Endothelial cell of umbilical vein (primary cell): ENCODE data around the gene NKX6-2. TPM values are rescaled to one million over a fixed set of nuclear protein-coding genes. Genes with fewer than 3 reads are reported as not detected.

Experiments
- BruUV-seq: library from RNA; stranded (reverse); fragments of 400-500 nt; replicated peaks from 2 replicates; lab custom pipeline; 2021; lab: Mats Ljungman, UMichigan
- CTCF ChIA-PET: fragments of 300-600, 350-600 bp; sonication (Branson Sonifier 250); formaldehyde crosslinking; loops from one replicate; lab custom pipeline; 2021; ENCODE audit warnings: antibody characterized with exemption, inconsistent platforms; lab: Charles Lee
- POLR2A ChIA-PET: fragments of 300-600, 350-600 bp; sonication (Branson Sonifier 250); formaldehyde crosslinking; loops from one replicate; lab custom pipeline; 2021; ENCODE audit warnings: antibody characterized with exemption, inconsistent platforms; lab: Charles Lee
- DNase-seq: peaks from one replicate; pipeline ENCODE4 v3.0.0-alpha.2; 2011; ENCODE audit warnings: low read depth, low spot score
- FAIRE-seq: peaks from 2 replicates; lab custom pipeline; 2011; peaks lifted over from hg19 to GRCh38; lab: Jason Lieb, UNC
- H2AFZ ChIP-seq: 2 replicates; pipeline ENCODE4 v1.6.0; 2012; ENCODE audit warnings: low read depth, low read length, control low read depth, inconsistent platforms
- H3K27ac ChIP-seq: 2 replicates; pipeline ENCODE4 v1.5.1; 2011; ENCODE audit warnings: low read depth, mild to moderate bottlenecking, control low read depth, low read length, moderate library complexity; ENCODE audit not compliant: insufficient read depth
- H3K27me3 ChIP-seq, 2 experiments: 2 replicates each; pipeline versions ENCODE4 v1.6.0 to v1.6.1; 2011; ENCODE audit warnings: low read length in 2 of 2, mixed read lengths in 1 of 2; ENCODE audit not compliant: control insufficient read depth in 2 of 2, insufficient read depth in 2 of 2
- H3K36me3 ChIP-seq, 2 experiments: 2 replicates in 1 of 2; 3 replicates in 1 of 2; pipeline ENCODE4 v1.5.1; 2011; ENCODE audit warnings: low read length in 2 of 2, mild to moderate bottlenecking in 1 of 2, moderate library complexity in 1 of 2; ENCODE audit not compliant: control insufficient read depth in 2 of 2, insufficient read depth in 2 of 2; ENCODE audit errors: extremely low read depth in 1 of 2
- H3K4me1 ChIP-seq: 3 replicates; pipeline ENCODE4 v1.5.1; 2011; ENCODE audit warnings: mild to moderate bottlenecking, low read length; ENCODE audit not compliant: control insufficient read depth, insufficient read depth; ENCODE audit errors: extremely low read depth
- H3K4me2 ChIP-seq: 2 replicates; pipeline ENCODE4 v1.6.1; 2011; ENCODE audit warnings: low read length, control low read depth, mixed read lengths; ENCODE audit not compliant: insufficient read depth
- H3K4me3 ChIP-seq, 3 experiments: fragments of 200-600 bp in 1 of 3; sonication (generic), shearing (Covaris generic) in 1 of 3; replicated peaks in 1 of 3; 2 replicates each; pipeline ENCODE4 v1.5.1; 2011 to 2016; ENCODE audit warnings: control low read depth in 3 of 3, low read length in 3 of 3, mild to moderate bottlenecking in 2 of 3, inconsistent platforms in 1 of 3, low read depth in 1 of 3, moderate library complexity in 1 of 3; ENCODE audit not compliant: insufficient read depth in 1 of 3
- H3K79me2 ChIP-seq: 2 replicates; pipeline ENCODE4 v1.6.0; 2012; ENCODE audit warnings: low read length, inconsistent platforms; ENCODE audit not compliant: control insufficient read depth, insufficient read depth
- H3K9ac ChIP-seq: replicated peaks from 2 replicates; pipeline ENCODE3; 2011; ENCODE audit warnings: low read length, control low read depth; ENCODE audit not compliant: insufficient read depth; ENCODE audit errors: extremely low read depth
- H3K9me1 ChIP-seq: replicated peaks from 3 replicates; pipeline ENCODE4 v1.6.0; 2011; ENCODE audit warnings: mild to moderate bottlenecking, low read length; ENCODE audit not compliant: control insufficient read depth, insufficient read depth; ENCODE audit errors: extremely low read depth
- H3K9me3 ChIP-seq: replicated peaks from 2 replicates; pipeline ENCODE4 v1.5.1; 2012; ENCODE audit warnings: low read length, inconsistent platforms; ENCODE audit not compliant: control insufficient read depth, insufficient read depth
- H4K20me1 ChIP-seq: replicated peaks from 2 replicates; pipeline ENCODE3; 2011; ENCODE audit warnings: mild to moderate bottlenecking, low read length; ENCODE audit not compliant: control insufficient read depth, insufficient read depth; ENCODE audit errors: extremely low read depth
- CTCF ChIP-seq, 2 donors: IDR thresholded peaks; 1 replicate in 1 of 2; 2 replicates in 1 of 2; pipeline ENCODE4 v1.5.1; 2011; ENCODE audit warnings: low read length in 2 of 2, mild to moderate bottlenecking in 2 of 2, moderate library complexity in 2 of 2, control low read depth in 1 of 2, inconsistent platforms in 1 of 2, low read depth in 1 of 2; ENCODE audit not compliant: insufficient read depth in 1 of 2; ENCODE audit errors: extremely low read depth in 1 of 2
- EZH2 ChIP-seq: IDR thresholded peaks from 2 replicates; pipeline ENCODE4 v1.6.1; 2012; ENCODE audit warnings: borderline replicate concordance, low read depth, mild to moderate bottlenecking, moderate library complexity, low read length, inconsistent platforms; ENCODE audit not compliant: severe bottlenecking
- FOS ChIP-seq: IDR thresholded peaks from 2 replicates; pipeline ENCODE4 v1.6.1; 2011; ENCODE audit warnings: mild to moderate bottlenecking, low read length, moderate library complexity, borderline replicate concordance; ENCODE audit not compliant: insufficient read depth
- GATA2 ChIP-seq: IDR thresholded peaks from 2 replicates; pipeline ENCODE4 v1.7.0; 2011; ENCODE audit warnings: low read depth, mild to moderate bottlenecking, moderate library complexity, mixed read lengths, low read length; ENCODE audit not compliant: insufficient read length, insufficient read depth
- JUN ChIP-seq: IDR thresholded peaks from 2 replicates; pipeline ENCODE4 v1.6.1; 2011; ENCODE audit warnings: borderline replicate concordance, low read depth; ENCODE audit not compliant: insufficient read length, insufficient read depth
- MAX ChIP-seq: IDR thresholded peaks from 2 replicates; pipeline ENCODE4 v1.6.1; 2011; ENCODE audit not compliant: insufficient read depth, insufficient read length
- MYC ChIP-seq: IDR thresholded peaks from one replicate; pipeline ENCODE4 v1.6.1; 2011; ENCODE audit warnings: mild to moderate bottlenecking, low read depth, low read length
- POLR2A ChIP-seq: IDR thresholded peaks from 2 replicates; pipeline ENCODE4 v1.6.1; 2012; ENCODE audit warnings: low read depth, mild to moderate bottlenecking, control low read depth, low read length
- POLR2AphosphoS5 ChIP-seq: IDR thresholded peaks from 2 replicates; pipeline ENCODE4 v1.6.1; 2012; ENCODE audit warnings: low read depth, mild to moderate bottlenecking, control low read depth, low read length, moderate library complexity; ENCODE audit not compliant: insufficient read depth
- dilution Hi-C: fragments of 300-500 bp; cut with MboI; formaldehyde crosslinking; loops from one replicate; pipeline ENCODE4 v1.15.0; 2019; ENCODE audit warnings: low sequenced_read_pairs; ENCODE audit not compliant: extremely low pct_ligation_motif_present
- intact Hi-C: fragments of 100-400 bp; cut with micrococcal nuclease; formaldehyde crosslinking; loops from one replicate; pipeline ENCODE4 v1.10.0; 2022
- polyA plus RNA-seq, 4 experiments: library from polyadenylated mRNA; depleted of rRNA in 3 of 4; stranded (reverse) in 3 of 4; unstranded in 1 of 4; fragments of >200 nt; gene quantifications; 2 replicates each; pipeline versions ENCODE4 v1.2.1 to v1.2.3, GENCODE V29; 2011 to 2012; ENCODE audit warnings: missing spikeins in 1 of 4
- total RNA-seq: library from RNA; stranded (reverse); gene quantifications from 2 replicates; pipeline ENCODE4 v1.2.3, GENCODE V29; 2021

The NKX6-2 gene
- total and polyA plus RNA-seq, 2 donors (not counting 3 experiments of a cell fraction or from before 2014, with no cell fraction given), result not detected

- Histone ChIP-seq H3K4me3 (no peak overlapping the region), H3K79me2 (no peaks in the 10 kb centered on the region), H3K27ac (no peak overlapping the region), H3K4me2 (no peak overlapping the region), H3K4me1 (no peaks in the 10 kb centered on the region), H3K36me3 (no peaks in the 10 kb centered on the region), H4K20me1 (no peaks in the 10 kb centered on the region), H3K9me3 (no peaks in the 10 kb centered on the region), H3K9ac (no peak overlapping the region), H3K9me1 (no peaks in the 10 kb centered on the region), H2AFZ (no peak overlapping the region), H3K27me3 (no peaks in the 10 kb centered on the region)
- POLR2A ChIA-PET, result no interaction called here
- FAIRE-seq (no peak), DNase-seq (no peak)
- dilution Hi-C loops, result no loop called here
- intact Hi-C loops, result no loop called here
- no peak for TF ChIP-seq CTCF (IDR thresholded peaks at IDR 0.05; ENCODE audit: extremely low read depth in 1 of 2, insufficient read depth in 1 of 2, low read depth in 1 of 2, low read length in 2 of 2)
- TF ChIP-seq MYC, result no peak
- TF ChIP-seq POLR2A, result no peak
- TF ChIP-seq JUN, result no peak
- TF ChIP-seq FOS, result no peak
- no peak for TF ChIP-seq MAX
- TF ChIP-seq POLR2AphosphoS5, result no peak
- no peak for TF ChIP-seq EZH2
- TF ChIP-seq GATA2, result no peak
- CTCF ChIA-PET, result interaction anchor here (1.1 kb wide), 1 partner anchor 79 kb away, joined by 7 read pairs; no protein-coding TSS in a partner anchor
- no TSS peak for BruUV-seq
Observed at GRCh38 chr10:132733926-132734325, 52.0 kb downstream of the NKX6-2 start.

Other genes with a start within 250 kb of the NKX6-2 start
- gene INPP5A, start 248.4 kb downstream of the NKX6-2 start, total RNA-seq, result 33.2 and 35.9 TPM in 2 replicates
- 21.2 and 22.9 TPM in 2 replicates for gene INPP5A, start 248.4 kb downstream of the NKX6-2 start, polyA plus RNA-seq
- 0.75 and 1.1 TPM in 2 replicates for gene CFAP46, start 156.4 kb upstream of the NKX6-2 start, total RNA-seq
- 0.88 and 0.98 TPM in 2 replicates for gene CFAP46, start 156.4 kb upstream of the NKX6-2 start, polyA plus RNA-seq